WTC11 (cell line): ENCODE measurements around the gene GNRHR.

Experiments
- ELF4 ChIP-seq: sonication (generic); formaldehyde crosslinking; IDR thresholded peaks from 2 replicates; pipeline ENCODE4 v1.8.1; 2022; ENCODE audit warnings: low read depth, mild to moderate bottlenecking, moderate library complexity, missing genetic modification reagents
- MAX ChIP-seq: sonication (generic); formaldehyde crosslinking; IDR thresholded peaks from 2 replicates; pipeline ENCODE4 v1.8.0; 2022; ENCODE audit warnings: mild to moderate bottlenecking, missing genetic modification reagents
- NFYB ChIP-seq: sonication (generic); formaldehyde crosslinking; conservative IDR thresholded peaks from 2 replicates; pipeline ENCODE4 v1.8.0; 2022; ENCODE audit warnings: low read depth, missing genetic modification reagents
- NR1H2 ChIP-seq: sonication (generic); formaldehyde crosslinking; IDR thresholded peaks from 2 replicates; pipeline ENCODE4 v1.9.0; 2021; ENCODE audit warnings: mild to moderate bottlenecking, moderate library complexity, missing genetic modification reagents
- ZNF232 ChIP-seq: sonication (generic); formaldehyde crosslinking; IDR thresholded peaks from 2 replicates; pipeline ENCODE4 v1.8.0; 2022; ENCODE audit warnings: mild to moderate bottlenecking, missing genetic modification reagents
- ZNF416 ChIP-seq: fragments of 250-450 bp; sonication (Bioruptor Pico); IDR thresholded peaks from 2 replicates; pipeline ENCODE4 v1.9.0; 2021; ENCODE audit warnings: mild to moderate bottlenecking, inconsistent platforms
- TF ChIP-seq, protein P1 (sequence below): fragments of 200-600 bp; IDR thresholded peaks from 2 replicates; pipeline ENCODE4 v1.8.0; 2022; ENCODE audit warnings: antibody characterized with exemption
- TF ChIP-seq, protein P2 (sequence below): sonication (generic); formaldehyde crosslinking; IDR thresholded peaks from 2 replicates; pipeline ENCODE4 v1.8.1; 2023; ENCODE audit warnings: mild to moderate bottlenecking, missing genetic modification reagents

DNA sequence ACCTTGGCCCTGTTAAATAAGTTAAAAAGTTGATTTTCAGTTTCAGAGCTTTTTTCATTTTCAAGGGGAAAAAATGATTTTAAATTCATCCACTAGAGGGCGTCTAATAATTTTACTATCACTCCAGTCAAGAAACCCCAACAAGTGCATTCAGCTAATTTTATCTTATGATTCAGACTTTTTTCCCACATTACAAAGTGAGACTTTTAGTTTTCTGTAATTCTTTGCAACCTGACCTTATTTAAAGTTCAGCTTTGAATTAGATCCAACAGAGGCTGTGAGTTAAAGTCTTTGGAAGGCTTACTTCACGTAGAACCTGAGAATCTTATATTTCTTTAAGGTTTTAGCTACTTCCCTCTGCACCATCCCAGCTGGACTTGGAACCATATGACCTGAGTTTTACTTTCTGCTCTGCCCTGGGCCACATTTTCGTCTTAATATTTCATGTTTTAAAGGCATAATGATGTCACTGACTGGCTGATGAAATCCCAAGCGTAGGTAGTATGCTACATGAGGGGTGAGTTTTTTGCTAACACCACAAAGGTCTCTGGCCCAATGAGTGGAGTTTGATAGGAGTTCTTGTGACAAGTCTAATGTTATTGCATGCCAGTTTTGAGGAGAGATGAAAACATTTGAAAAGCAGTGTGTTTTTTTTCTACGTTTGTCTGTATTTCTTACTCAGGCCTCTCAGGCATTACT is 7.2 kb downstream of the GNRHR start:
- TF ChIP-seq, protein P1, sequence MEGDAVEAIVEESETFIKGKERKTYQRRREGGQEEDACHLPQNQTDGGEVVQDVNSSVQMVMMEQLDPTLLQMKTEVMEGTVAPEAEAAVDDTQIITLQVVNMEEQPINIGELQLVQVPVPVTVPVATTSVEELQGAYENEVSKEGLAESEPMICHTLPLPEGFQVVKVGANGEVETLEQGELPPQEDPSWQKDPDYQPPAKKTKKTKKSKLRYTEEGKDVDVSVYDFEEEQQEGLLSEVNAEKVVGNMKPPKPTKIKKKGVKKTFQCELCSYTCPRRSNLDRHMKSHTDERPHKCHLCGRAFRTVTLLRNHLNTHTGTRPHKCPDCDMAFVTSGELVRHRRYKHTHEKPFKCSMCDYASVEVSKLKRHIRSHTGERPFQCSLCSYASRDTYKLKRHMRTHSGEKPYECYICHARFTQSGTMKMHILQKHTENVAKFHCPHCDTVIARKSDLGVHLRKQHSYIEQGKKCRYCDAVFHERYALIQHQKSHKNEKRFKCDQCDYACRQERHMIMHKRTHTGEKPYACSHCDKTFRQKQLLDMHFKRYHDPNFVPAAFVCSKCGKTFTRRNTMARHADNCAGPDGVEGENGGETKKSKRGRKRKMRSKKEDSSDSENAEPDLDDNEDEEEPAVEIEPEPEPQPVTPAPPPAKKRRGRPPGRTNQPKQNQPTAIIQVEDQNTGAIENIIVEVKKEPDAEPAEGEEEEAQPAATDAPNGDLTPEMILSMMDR, result peak; percentile 31; the same call in 1 of the 2 replicates
- no peak for TF ChIP-seq NR1H2
- TF ChIP-seq, protein P2, sequence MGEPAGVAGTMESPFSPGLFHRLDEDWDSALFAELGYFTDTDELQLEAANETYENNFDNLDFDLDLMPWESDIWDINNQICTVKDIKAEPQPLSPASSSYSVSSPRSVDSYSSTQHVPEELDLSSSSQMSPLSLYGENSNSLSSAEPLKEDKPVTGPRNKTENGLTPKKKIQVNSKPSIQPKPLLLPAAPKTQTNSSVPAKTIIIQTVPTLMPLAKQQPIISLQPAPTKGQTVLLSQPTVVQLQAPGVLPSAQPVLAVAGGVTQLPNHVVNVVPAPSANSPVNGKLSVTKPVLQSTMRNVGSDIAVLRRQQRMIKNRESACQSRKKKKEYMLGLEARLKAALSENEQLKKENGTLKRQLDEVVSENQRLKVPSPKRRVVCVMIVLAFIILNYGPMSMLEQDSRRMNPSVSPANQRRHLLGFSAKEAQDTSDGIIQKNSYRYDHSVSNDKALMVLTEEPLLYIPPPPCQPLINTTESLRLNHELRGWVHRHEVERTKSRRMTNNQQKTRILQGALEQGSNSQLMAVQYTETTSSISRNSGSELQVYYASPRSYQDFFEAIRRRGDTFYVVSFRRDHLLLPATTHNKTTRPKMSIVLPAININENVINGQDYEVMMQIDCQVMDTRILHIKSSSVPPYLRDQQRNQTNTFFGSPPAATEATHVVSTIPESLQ (CRISPR knock-in tag), result no peak
- no peak for TF ChIP-seq ZNF232 (CRISPR knock-in tag)
- no peak for TF ChIP-seq MAX (CRISPR knock-in tag)
- no peak for TF ChIP-seq ELF4
- TF ChIP-seq ZNF416 (CRISPR knock-in tag), result no peak
- no peak for TF ChIP-seq NFYB (CRISPR knock-in tag)
